Measurements from ENCODE around the gene EXOC7.

- TF ChIP-seq EZH2 (IDR thresholded peaks at IDR 0.05) (no peak), POLR2AphosphoS5 (IDR thresholded peaks at IDR 0.05; ENCODE audit: borderline replicate concordance, low read depth, low read length) (no peak), FOXP2 (optimal IDR thresholded peaks at IDR 0.05; ENCODE audit: control extremely low read depth, extremely low read length, insufficient read depth) (no peak)
Observed at GRCh38 chr17:76074390-76075363, 28.9 kb downstream of the EXOC7 start, which contains the start of gene GALR2.

Measured in SK-N-MC (cell line).